ENCODE results near the gene ATXN7. TPM values are rescaled to one million over a fixed set of nuclear protein-coding genes. Genes with fewer than 3 reads are reported as not detected.

The ATXN7 gene
- total RNA-seq, 1 donor from 2014 or later: 27.0 TPM

DNA sequence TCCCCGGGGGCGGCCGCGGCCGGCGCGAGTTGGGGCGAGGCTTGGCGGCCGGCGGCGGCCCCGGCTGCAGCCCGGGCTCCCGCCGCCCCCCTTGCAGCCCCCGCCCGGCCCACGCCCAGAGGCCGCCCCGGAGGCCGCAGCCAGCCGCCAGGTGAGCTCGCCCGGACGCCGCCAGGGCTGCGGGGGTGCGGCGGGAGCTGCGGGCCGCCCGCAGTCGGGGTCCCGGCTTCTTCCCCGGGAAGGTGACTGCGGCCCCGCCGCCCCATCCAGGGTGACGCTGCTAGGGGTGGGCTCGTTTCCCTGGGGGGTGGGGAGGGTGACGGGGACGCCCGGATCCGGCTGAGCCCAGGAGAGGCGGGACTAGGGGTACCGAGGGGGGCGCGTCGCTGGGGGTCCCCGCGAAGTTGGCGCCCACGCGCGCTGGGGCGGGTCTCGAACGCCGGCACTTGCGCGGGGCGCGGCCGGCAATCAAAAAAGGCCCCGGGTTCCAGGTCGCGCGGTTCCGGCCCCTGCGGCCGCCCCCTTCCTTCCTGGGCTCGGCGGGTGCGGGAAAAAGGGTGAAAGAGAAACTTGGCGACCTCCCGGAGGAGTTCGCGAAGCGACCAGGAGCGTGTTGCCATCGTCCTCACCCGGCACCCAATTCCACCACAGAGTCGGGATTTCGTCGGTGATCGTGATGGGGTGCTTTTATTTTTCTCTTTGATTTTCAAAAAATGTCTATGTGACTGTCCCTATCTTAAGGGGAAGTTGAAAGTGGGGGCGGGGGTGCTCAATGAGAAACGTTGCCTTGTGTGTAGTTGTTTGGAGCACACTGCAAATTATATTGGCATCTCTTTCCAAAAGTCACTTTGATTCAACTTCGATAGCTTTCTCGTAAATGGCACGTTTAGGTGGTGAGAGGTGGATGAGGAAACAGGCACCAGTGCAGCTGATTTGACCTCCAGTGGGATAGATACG is 619 bp downstream of the ATXN7 start:
- no peak for DNase-seq

DNA sequence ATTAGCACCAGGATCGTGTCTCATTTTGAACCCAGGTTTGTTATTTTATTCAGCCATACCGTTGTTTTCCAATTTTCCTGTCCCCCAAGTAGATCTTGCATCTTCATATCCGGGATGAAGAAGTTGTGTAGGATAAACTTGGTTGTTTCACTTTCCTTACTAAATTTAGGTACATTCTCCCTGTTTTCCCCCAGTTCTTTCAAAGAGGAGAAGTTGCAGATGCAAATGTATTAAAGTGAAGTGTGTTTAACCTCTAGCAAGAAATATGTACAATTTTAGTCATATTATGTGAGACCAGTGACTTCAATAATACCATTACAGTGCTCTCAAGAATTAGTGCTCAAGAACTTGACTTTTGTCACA is 1.3 kb downstream of the ATXN7 start:
- no peak for DNase-seq

DNA sequence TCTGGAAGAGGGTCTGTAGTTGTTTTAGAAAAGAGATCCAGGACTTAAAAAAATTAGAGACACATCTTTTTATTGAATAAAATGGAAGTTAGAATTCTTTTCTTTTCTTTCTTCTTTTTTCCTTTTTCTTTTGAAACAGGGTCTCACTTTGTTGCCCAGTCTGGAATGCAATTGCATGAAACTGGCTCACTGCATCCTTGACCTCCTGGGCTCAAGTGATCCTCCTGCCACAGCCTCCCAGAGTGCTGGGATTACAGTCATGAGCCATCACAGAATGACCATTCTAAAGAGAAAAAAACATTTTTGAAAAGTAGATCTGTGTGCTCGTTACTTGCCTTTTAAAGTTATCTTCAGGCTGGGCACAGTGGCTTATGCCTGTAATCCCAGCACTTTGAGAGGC is 3.6 kb downstream of the ATXN7 start:
- no peak for DNase-seq

DNA sequence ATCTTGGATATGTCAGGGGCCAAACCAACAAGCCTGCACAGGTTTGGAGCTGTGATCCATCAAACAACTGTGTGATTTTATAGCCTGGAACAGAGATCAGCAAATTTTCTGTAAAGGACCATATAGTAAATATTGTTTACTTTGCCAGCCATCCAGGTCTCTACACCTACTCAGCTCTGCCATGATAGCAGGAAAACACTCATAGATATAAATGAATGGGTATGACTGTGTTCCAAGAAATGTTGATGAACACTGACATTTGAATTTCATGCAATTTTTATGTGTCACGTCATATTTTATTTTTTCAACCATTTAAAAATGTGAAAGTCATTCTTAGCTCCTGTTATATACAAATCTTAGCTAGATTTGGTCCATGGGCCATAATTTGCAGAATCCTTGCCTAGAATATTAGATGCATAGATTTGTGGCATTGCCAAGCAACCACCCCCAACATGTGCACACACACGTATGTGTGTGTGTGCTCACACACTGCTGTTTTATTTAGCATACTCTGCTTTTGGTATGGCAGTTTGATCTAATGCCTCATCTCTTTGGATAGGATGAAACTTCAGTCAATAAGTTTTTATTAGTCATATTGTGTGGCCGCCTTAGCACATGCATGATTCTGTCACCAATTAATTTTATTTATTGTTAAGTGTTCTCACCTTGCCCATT is 6.4 kb downstream of the ATXN7 start:
- no peak for DNase-seq

DNA sequence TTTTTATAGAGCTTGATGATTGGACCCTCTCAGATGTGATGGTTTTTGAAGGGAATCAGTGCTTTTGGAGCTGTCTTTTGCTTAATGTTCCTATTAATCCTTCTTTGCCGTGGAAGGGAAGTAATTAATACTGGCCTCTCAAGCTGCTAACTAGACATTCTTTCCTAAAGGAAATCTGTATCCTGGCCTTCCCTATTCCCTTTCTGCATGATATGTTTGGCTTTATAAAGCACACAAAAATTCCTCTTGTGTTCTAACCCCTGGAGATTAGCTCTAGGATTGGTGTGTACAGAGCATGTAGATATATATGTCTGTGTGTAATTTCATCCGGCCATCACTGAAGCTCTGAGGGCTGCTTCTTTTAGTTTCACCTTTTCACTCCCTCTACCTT is 6.9 kb downstream of the ATXN7 start:
- no peak for DNase-seq

GRCh38 chr3:63872135-63872924 is 8.7 kb downstream of the ATXN7 start:
- DNase-seq: no peak

DNA sequence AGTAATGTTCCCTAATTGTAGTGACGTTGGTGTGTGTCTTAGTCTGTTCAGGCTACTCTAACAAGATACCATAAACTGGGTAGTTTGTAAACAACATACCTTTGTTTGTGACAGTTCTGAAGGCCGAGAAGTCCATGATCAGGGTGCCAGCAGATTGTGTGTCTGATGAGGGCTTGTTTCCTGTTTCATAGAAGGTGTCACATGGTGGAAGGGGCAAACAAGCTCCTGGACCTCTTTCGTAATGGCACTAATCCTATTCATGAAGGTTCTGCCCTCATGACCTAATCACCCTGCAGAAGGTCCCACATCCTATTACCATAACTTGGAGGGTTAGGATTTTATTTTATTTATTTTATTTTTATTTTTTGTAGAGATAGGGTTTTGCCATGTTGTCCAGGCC is 11.1 kb downstream of the ATXN7 start:
- DNase-seq: no peak

DNA sequence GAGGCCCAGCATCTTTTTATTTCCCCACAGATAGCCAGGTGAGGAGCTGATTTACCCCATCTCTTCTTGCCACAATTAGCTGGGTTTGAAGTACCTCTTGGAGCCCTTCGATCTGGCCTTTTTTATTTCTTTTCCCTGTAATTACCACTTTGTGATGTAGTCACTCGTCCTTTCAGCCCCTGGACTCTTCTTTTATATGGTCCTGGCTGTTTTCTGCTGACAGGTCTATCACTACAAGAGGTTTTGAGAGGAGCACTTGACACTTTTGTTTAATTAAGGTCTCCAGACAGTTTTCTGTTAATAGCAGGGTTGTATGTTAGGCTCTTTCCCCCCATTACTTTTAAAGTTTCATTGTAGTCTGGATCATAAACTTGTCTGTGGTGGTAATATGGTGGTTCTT is 11.8 kb downstream of the ATXN7 start:
- no peak for DNase-seq

DNA sequence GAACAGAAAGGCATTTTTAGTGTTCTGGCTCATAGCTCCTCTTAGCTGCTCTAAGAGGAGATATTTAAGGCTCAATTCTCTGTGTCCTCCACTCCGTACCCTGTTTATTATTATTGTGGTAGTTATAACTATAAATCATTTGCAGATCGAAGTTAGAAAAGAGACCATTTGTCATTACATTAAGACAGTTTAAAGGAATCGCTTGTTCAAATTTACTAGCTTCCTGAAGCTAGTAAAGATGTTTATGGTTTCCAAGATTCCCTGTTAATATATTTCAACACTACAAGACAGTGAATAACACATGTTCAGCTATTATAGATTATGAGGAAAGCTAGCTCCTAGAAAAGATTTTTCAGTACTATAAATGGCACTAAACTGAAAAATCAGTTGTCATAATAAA is 12.6 kb downstream of the ATXN7 start:
- no peak for DNase-seq

DNA sequence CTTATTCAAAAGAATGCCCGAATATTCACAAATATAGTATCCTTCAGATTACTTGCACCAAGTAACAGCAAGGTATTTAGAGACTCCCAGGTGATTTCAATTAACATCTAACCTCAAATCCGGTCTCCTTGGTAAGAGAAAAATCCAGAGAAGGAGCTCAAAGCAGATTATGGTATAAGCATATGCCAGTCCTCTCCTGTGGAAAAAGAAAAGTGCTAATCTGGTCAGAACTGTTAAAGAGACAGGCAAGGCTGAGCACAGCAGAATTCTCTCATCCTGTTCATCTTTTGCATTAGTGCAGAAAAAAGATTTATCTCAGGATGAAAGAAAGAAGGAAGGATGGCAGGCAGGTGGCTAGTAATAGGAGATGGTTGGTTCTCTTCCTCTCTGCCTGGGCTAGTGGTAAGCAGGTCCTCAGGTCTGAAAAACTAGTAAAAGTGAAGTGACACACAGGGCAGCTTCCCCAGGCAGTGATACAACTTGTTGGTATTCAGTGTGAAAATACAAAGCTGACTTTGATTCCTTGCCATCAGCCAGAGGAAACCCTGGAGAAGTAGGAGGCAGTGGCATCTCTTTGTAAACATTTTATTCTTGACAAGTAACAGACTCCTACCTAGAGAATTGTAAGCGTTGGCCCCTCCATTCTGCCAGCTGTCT is 14.2 kb downstream of the ATXN7 start:
- no peak for DNase-seq

DNA sequence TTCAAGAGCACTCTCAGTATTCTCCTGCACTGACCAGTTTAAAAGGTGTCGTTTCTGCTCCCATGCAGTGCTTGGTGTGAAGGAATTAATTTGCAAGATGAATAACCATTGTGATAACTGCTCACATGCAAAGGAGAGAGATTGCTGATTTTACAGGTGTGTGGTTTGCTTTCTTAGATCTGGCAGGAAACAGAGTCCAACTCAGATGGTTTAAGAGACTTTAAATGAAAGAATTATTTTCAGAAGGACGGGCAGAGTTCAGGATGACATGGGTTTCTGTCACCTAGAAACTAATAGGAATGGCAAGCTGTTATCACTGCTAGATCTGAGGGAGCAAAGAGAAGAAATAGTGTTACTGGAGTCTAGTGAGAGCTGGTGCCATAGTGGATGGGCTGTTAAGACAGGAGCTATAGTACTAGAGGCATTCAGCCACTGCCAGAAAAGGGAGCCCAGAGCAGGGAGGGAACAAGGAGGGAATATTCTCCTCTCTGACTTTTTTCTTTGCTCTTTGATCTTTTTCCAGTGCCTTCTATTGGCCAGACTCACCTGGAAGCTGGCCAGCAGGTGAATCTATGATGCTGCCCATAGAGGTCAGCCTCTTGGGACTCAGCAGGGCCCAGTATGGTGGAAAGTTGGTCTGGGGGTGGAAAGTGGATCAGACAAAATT is 14.9 kb downstream of the ATXN7 start:
- DNase-seq: no peak

GRCh38 chr3:63880653-63881052 is 17.0 kb downstream of the ATXN7 start:
- DNase-seq: no peak

- DNase-seq: no peak
Measured at GRCh38 chr3:63886858-63887257, 23.2 kb downstream of the ATXN7 start.

DNA sequence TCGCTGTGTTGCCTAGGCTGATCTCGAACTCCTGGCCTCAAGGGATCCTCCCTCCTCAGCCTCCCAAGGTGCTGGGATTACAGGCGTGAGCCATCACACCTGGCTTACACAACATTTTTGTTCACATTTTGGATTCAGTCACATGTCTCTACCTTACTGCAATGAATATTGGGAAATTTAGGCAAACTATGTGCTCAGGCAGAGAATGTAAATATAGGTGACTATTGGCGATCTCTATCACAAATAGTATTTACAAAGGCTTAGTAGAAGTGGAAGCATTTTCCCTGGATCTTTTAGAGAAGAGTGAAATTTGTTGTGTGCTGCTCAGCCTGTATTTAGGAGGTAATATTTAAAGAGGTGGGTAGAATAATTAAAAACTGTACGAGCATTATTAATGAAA is 27.9 kb downstream of the ATXN7 start:
- DNase-seq: no peak

- no peak for DNase-seq
Measured at GRCh38 chr3:63892773-63893352, 29.2 kb downstream of the ATXN7 start.

- DNase-seq: no peak
Measured at GRCh38 chr3:63895422-63896189, 31.9 kb downstream of the ATXN7 start.

DNA sequence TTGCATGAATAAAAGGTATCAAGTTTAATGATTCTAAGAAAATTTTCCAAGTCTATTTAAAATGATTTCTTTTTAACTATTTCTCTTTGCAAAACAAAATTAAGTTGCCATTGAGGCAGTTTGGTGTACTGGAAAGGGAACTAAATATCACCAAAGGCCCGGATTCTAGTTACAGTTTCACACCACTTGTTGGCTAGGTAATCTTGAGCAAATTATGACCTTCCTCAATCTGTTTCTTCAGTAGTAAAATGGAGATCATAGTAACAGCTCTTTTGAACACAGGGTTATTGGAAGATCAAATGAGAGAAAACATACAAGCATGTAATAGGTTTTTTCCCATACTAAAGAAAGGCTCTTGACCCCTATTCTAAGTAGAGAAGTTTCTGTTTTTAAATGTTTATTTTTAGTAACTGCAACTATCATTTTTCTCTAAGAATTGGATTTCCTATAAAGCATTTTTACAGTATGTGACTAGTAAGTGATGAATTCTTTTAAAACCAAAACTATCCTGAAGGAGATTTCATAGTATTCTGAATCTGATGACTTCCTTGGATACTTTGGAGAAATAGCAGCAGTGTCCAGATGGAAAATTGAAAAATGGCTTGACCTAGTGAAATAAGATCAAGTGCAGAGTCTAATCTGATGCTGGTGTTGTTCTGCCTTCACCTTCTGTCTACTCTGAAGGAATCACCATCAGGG is 32.8 kb downstream of the ATXN7 start:
- no peak for DNase-seq

- no peak for DNase-seq
Measured at GRCh38 chr3:63900010-63900409, 36.3 kb downstream of the ATXN7 start.

GRCh38 chr3:63900459-63900858 is 36.8 kb downstream of the ATXN7 start:
- no peak for DNase-seq

All from skin of body (tissue), 2 donors.